NCI-H226 (cell line): ENCODE measurements around the gene PFDN1.
"Not testable (repeated sequence)": the region's sequence is repeated elsewhere in the genome, so short reads cannot be mapped to it uniquely, and the experiment has no call there.

Source experiments
- DNase-seq: peaks from one replicate; pipeline ENCODE4 v3.0.0-alpha.2; 2015

The PFDN1 gene

GRCh38 chr5:140205216-140205615 is 97.7 kb downstream of the PFDN1 start:
- DNase-seq, result peak; percentile 20

GRCh38 chr5:140202610-140203009 is 100.3 kb downstream of the PFDN1 start:
- DNase-seq, result no peak

- peak; percentile 79 for DNase-seq
Observed at GRCh38 chr5:140202078-140202477, 100.8 kb downstream of the PFDN1 start.

- DNase-seq, result not testable (repeated sequence)
Observed at GRCh38 chr5:140198915-140199314, 104.0 kb downstream of the PFDN1 start.

- no peak for DNase-seq
Observed at GRCh38 chr5:140197023-140197422, 105.9 kb downstream of the PFDN1 start.

- DNase-seq, result no peak
Observed at GRCh38 chr5:140196115-140196814, 106.6 kb downstream of the PFDN1 start.
